HCT116 (cell line): Measurements from ENCODE around the gene RBMS1. TPM values are rescaled to one million over a fixed set of nuclear protein-coding genes. Genes with fewer than 3 reads are reported as not detected.

Experiments
- ATAC-seq: fragments of 200-7000 bp; cut with Tn5 transposase; 2 replicates; pipeline ENCODE4 v1.9.1; 2020; ENCODE audit warnings: mild to moderate bottlenecking, moderate library complexity
- BruUV-seq: library from RNA; stranded (reverse); fragments of 400-500 nt; replicated peaks from 2 replicates; lab custom pipeline; 2021; lab: Mats Ljungman, UMichigan
- CTCF ChIA-PET: fragments of 300-600 bp; sonication (Branson Sonifier 250); formaldehyde crosslinking; loops from one replicate; lab custom pipeline; 2021; ENCODE audit warnings: antibody characterized with exemption; lab: Charles Lee
- POLR2A ChIA-PET: fragments of 300-600, 350-600 bp; sonication (Branson Sonifier 250); formaldehyde crosslinking; loops from one replicate; lab custom pipeline; 2021; ENCODE audit warnings: antibody characterized with exemption; lab: Charles Lee
- RAD21 ChIA-PET, 2 experiments: fragments of 300-600 bp; sonication (Branson Sonifier 250); formaldehyde crosslinking; loops; one replicate each; lab custom pipeline; 2023; ENCODE audit warnings: low total read pairs in 2 of 2; ENCODE audit not compliant: uncharacterized antibody in 2 of 2, unreplicated experiment in 2 of 2, low non-redundant PET in 1 of 2; lab: Charles Lee
- DNase-seq: peaks from one replicate; pipeline ENCODE4 v3.0.0-alpha.2; 2010; ENCODE audit warnings: low read depth, low spot score
- H2AFZ ChIP-seq: fragments of 200-600 bp; shearing (Covaris generic), sonication (generic); 2 replicates; pipeline ENCODE4 v1.6.1; 2017; ENCODE audit warnings: low read depth, mixed run types, mixed read lengths, antibody characterized with exemption, low read length; ENCODE audit not compliant: poor library complexity, severe bottlenecking
- H3K27ac ChIP-seq: 2 replicates; pipeline ENCODE4 v1.5.1; 2012; ENCODE audit warnings: low read depth, low read length
- H3K27me3 ChIP-seq: fragments of 200-600 bp; sonication (generic); 2 replicates; pipeline ENCODE4 v1.6.1; 2016; ENCODE audit warnings: mixed run types, low read length, mixed read lengths; ENCODE audit not compliant: insufficient read depth
- H3K36me3 ChIP-seq, 2 experiments: fragments of 200-500 bp in 1 of 2; fragments of 200-600 bp in 1 of 2; sonication (Bioruptor generic) in 1 of 2; sonication (generic) in 1 of 2; 2 replicates each; pipeline versions ENCODE4 v1.5.1 to v1.6.1; 2014 to 2016; ENCODE audit warnings: low read length in 2 of 2, inconsistent platforms in 1 of 2, mixed read lengths in 1 of 2, mixed run types in 1 of 2; ENCODE audit not compliant: insufficient read depth in 2 of 2, control insufficient read depth in 1 of 2
- H3K4me1 ChIP-seq, 2 experiments: fragments of 200-600 bp in 1 of 2; sonication (generic) in 1 of 2; 2 replicates each; pipeline versions ENCODE4 v1.5.1 to v1.6.1; 2012 to 2017; ENCODE audit warnings: low read length in 2 of 2, inconsistent platforms in 1 of 2, mild to moderate bottlenecking in 1 of 2, mixed read lengths in 1 of 2, mixed run types in 1 of 2, moderate library complexity in 1 of 2; ENCODE audit not compliant: insufficient read depth in 2 of 2, control insufficient read depth in 1 of 2
- H3K4me2 ChIP-seq: fragments of 200-600 bp; sonication (generic); 2 replicates; pipeline ENCODE4 v1.6.1; 2017; ENCODE audit warnings: mixed run types, low read length, mixed read lengths
- H3K4me3 ChIP-seq, 2 experiments: fragments of 200-600 bp in 1 of 2; sonication (generic) in 1 of 2; replicated peaks in 1 of 2; 2 replicates each; pipeline ENCODE4 v1.5.1; 2011 to 2016; ENCODE audit warnings: low read length in 2 of 2, control low read depth in 1 of 2, low read depth in 1 of 2, mild to moderate bottlenecking in 1 of 2, mixed read lengths in 1 of 2, mixed run types in 1 of 2
- H3K79me2 ChIP-seq: fragments of 200-600 bp; sonication (generic); 2 replicates; pipeline ENCODE4 v1.6.1; 2017; ENCODE audit warnings: mild to moderate bottlenecking, mixed run types, low read length, moderate library complexity, mixed read lengths; ENCODE audit not compliant: insufficient read depth
- H3K9ac ChIP-seq: fragments of 200-600 bp; sonication (generic); 2 replicates; pipeline ENCODE4 v1.6.1; 2016; ENCODE audit warnings: low read length, mixed read lengths
- H3K9me2 ChIP-seq: fragments of 200-600 bp; sonication (generic), shearing (Covaris generic); 2 replicates; pipeline ENCODE4 v1.6.1; 2017; ENCODE audit warnings: mixed run types, mild to moderate bottlenecking, moderate library complexity; ENCODE audit not compliant: insufficient read depth
- H3K9me3 ChIP-seq, 2 experiments: fragments of 200-500 bp in 1 of 2; fragments of 200-600 bp in 1 of 2; sonication (Bioruptor generic) in 1 of 2; sonication (generic) in 1 of 2; 2 replicates each; pipeline ENCODE4 v1.6.1; 2014 to 2017; ENCODE audit warnings: low read length in 2 of 2, mixed read lengths in 2 of 2, inconsistent platforms in 1 of 2, low read depth in 1 of 2, mild to moderate bottlenecking in 1 of 2, mixed run types in 1 of 2, moderate library complexity in 1 of 2; ENCODE audit not compliant: control insufficient read depth in 1 of 2, insufficient read depth in 1 of 2
- H4K20me1 ChIP-seq: fragments of 200-600 bp; sonication (generic), shearing (Covaris generic); 2 replicates; pipeline ENCODE4 v1.6.1; 2017; ENCODE audit warnings: mixed run types, mild to moderate bottlenecking, moderate library complexity; ENCODE audit not compliant: insufficient read depth
- CEBPB ChIP-seq: IDR thresholded peaks from 2 replicates; pipeline ENCODE4 v1.6.1; 2012; ENCODE audit warnings: low read depth
- CTCF ChIP-seq, 3 experiments: fragments of 200-600 bp in 1 of 3; sonication (generic) in 1 of 3; IDR thresholded peaks in 2 of 3; conservative IDR thresholded peaks in 1 of 3; 2 replicates each; pipeline ENCODE4 v1.5.1; 2012 to 2017; ENCODE audit warnings: low read depth in 2 of 3, low read length in 2 of 3, antibody characterized with exemption in 1 of 3, borderline replicate concordance in 1 of 3, control low read depth in 1 of 3, mild to moderate bottlenecking in 1 of 3, mixed read lengths in 1 of 3, mixed run types in 1 of 3, moderate library complexity in 1 of 3; ENCODE audit not compliant: insufficient read depth in 1 of 3
- EGR1 ChIP-seq: IDR thresholded peaks from 2 replicates; pipeline ENCODE4 v1.6.1; 2012; ENCODE audit warnings: low read depth
- EZH2 ChIP-seq: fragments of 200-600 bp; sonication (generic); IDR thresholded peaks from 2 replicates; pipeline ENCODE4 v1.6.1; 2017; ENCODE audit warnings: antibody characterized with exemption, mixed run types
- EZH2phosphoT487 ChIP-seq: fragments of 200-600 bp; IDR thresholded peaks from 2 replicates; pipeline ENCODE4 v1.6.1; 2018; ENCODE audit warnings: antibody characterized with exemption, borderline replicate concordance
- JUND ChIP-seq: IDR thresholded peaks from 2 replicates; pipeline ENCODE4 v1.6.1; 2012
- MAX ChIP-seq: IDR thresholded peaks from 2 replicates; pipeline ENCODE4 v1.6.1; 2012
- POLR2A ChIP-seq: IDR thresholded peaks from 2 replicates; pipeline ENCODE4 v1.7.0; 2011; ENCODE audit warnings: borderline replicate concordance; ENCODE audit not compliant: insufficient read depth, insufficient read length; ENCODE audit errors: extremely low read depth
- POLR2AphosphoS5 ChIP-seq: IDR thresholded peaks from 2 replicates; pipeline ENCODE4 v1.6.1; 2011; ENCODE audit warnings: mild to moderate bottlenecking, low read depth, low read length, moderate library complexity
- RAD21 ChIP-seq: IDR thresholded peaks from 2 replicates; pipeline ENCODE4 v1.6.1; 2012; ENCODE audit warnings: low read depth, mild to moderate bottlenecking
- TCF7L2 ChIP-seq: IDR thresholded peaks from 2 replicates; pipeline ENCODE4 v1.7.0; 2011; ENCODE audit warnings: borderline replicate concordance, inconsistent platforms; ENCODE audit not compliant: insufficient read depth, insufficient read length; ENCODE audit errors: extremely low read depth
- ZBTB33 ChIP-seq: IDR thresholded peaks from 2 replicates; pipeline ENCODE4 v1.6.1; 2011; ENCODE audit warnings: mild to moderate bottlenecking, low read length, moderate library complexity; ENCODE audit not compliant: insufficient replicate concordance; ENCODE audit errors: extremely low read depth
- intact Hi-C: fragments of 100-400 bp; cut with micrococcal nuclease; formaldehyde crosslinking; loops from 2 replicates; pipeline ENCODE4 v1.10.0; 2022
- total RNA-seq: library from RNA; stranded (reverse); gene quantifications from one replicate; pipeline ENCODE4 v1.2.1, GENCODE V29; 2021; ENCODE audit not compliant: unreplicated experiment

Gene RBMS1
- total RNA-seq, 1 experiment from 2014 or later: 17.6 TPM

- RAD21 ChIA-PET: no interaction called here
- H3K4me1 ChIP-seq: no peaks in the 10 kb centered on the region
- H2AFZ ChIP-seq: no peak overlapping the region
- H3K9me2 ChIP-seq: no peaks in the 10 kb centered on the region
- no peaks in the 10 kb centered on the region for H3K27me3 ChIP-seq
- POLR2A ChIA-PET: no interaction called here
- H3K27ac ChIP-seq: no peak overlapping the region
- H3K4me2 ChIP-seq: no peak overlapping the region
- intact Hi-C loops: no loop called here
- H3K4me3 ChIP-seq: no peak overlapping the region
- H3K9ac ChIP-seq: no peak overlapping the region
- no TSS peak for BruUV-seq
- H3K36me3 ChIP-seq: no peaks in the 10 kb centered on the region
- no peaks in the 10 kb centered on the region for H4K20me1 ChIP-seq
- no peaks in the 10 kb centered on the region for H3K9me3 ChIP-seq
- no peaks in the 10 kb centered on the region for H3K79me2 ChIP-seq
- ATAC-seq (no peak), DNase-seq (no peak)
- TF ChIP-seq CEBPB (no peak), ZBTB33 (no peak), TCF7L2 (no peak), EZH2 (no peak), MAX (no peak), EGR1 (no peak), CTCF (IDR thresholded peaks at IDR 0.05 in 2 of 3, conservative IDR thresholded peaks at IDR 0.05 in 1 of 3; ENCODE audit: borderline replicate concordance in 1 of 3, insufficient read depth in 1 of 3, low read depth in 2 of 3, low read length in 2 of 3) (no peak), EZH2phosphoT487 (no peak), RAD21 (no peak), POLR2AphosphoS5 (no peak), JUND (no peak), POLR2A (no peak)
- CTCF ChIA-PET: no interaction called here
Observed at GRCh38 chr2:160471950-160472349, 21.7 kb downstream of the RBMS1 start.
